Calu3 (cell line): ENCODE data around the gene TBC1D14. TPM values are rescaled to one million over a fixed set of nuclear protein-coding genes. Genes with fewer than 3 reads are reported as not detected.

Experiments
- BruUV-seq: library from RNA; stranded (reverse); fragments of 400-500 nt; replicated peaks from 2 replicates; lab custom pipeline; 2021; lab: Mats Ljungman, UMichigan
- CTCF ChIA-PET: fragments of 300-600 bp; sonication (Branson Sonifier 250); formaldehyde crosslinking; loops from one replicate; lab custom pipeline; 2022; ENCODE audit warnings: antibody characterized with exemption; lab: Charles Lee
- DNase-seq: peaks from one replicate; pipeline ENCODE4 v3.0.0; 2022
- H3K27ac Mint-ChIP-seq: one replicate; pipeline ENCODE4 v1.8.0; 2022; ENCODE audit warnings: mixed read lengths; ENCODE audit not compliant: unreplicated experiment
- H3K27me3 Mint-ChIP-seq: one replicate; pipeline ENCODE4 v1.8.0; 2022; ENCODE audit warnings: mixed read lengths; ENCODE audit not compliant: unreplicated experiment
- H3K36me3 Mint-ChIP-seq: one replicate; pipeline ENCODE4 v1.8.0; 2022; ENCODE audit warnings: mild to moderate bottlenecking, moderate library complexity, mixed read lengths; ENCODE audit not compliant: insufficient read depth, unreplicated experiment
- H3K4me1 Mint-ChIP-seq: one replicate; pipeline ENCODE4 v1.8.0; 2022; ENCODE audit warnings: mild to moderate bottlenecking, low read depth, mixed read lengths; ENCODE audit not compliant: unreplicated experiment
- H3K4me3 Mint-ChIP-seq: one replicate; pipeline ENCODE4 v1.8.0; 2022; ENCODE audit warnings: mild to moderate bottlenecking, low read depth, moderate library complexity, mixed read lengths; ENCODE audit not compliant: unreplicated experiment
- H3K9me3 Mint-ChIP-seq: one replicate; pipeline ENCODE4 v1.8.0; 2022; ENCODE audit warnings: low read depth, mixed read lengths; ENCODE audit not compliant: unreplicated experiment
- intact Hi-C: fragments of 100-400 bp; cut with micrococcal nuclease; formaldehyde crosslinking; loops from one replicate; pipeline ENCODE4 v1.10.0; 2022; ENCODE audit not compliant: unreplicated experiment
- total RNA-seq: library from RNA; stranded (reverse); gene quantifications from 2 replicates; pipeline ENCODE4 v1.2.3, GENCODE V29; 2022
- TF ChIP-seq, protein P1 (sequence below): fragments of 200-600 bp; IDR thresholded peaks from one replicate; pipeline ENCODE4 v1.8.0; 2022; ENCODE audit warnings: antibody characterized with exemption; ENCODE audit not compliant: unreplicated experiment

TBC1D14 gene
- total RNA-seq, 1 experiment from 2014 or later: 26.4 TPM

DNA sequence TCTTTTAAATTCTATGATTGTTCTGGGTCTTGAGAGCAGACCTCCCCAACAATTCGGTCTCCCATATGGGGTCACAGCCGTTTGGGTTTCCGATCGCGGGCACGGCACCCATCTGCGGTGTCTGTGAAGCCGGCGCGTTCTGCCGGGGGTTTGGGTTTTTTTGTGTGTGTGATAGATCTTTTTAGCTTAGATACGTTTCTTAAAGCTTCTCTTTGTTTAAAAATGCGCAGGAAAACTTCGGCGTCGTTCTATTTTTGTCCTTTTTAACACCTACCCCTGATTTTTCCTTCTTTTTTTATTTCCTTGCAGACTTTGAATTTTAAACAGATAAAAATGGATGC is 34.2 kb downstream of the TBC1D14 start:
- TF ChIP-seq, protein P1, sequence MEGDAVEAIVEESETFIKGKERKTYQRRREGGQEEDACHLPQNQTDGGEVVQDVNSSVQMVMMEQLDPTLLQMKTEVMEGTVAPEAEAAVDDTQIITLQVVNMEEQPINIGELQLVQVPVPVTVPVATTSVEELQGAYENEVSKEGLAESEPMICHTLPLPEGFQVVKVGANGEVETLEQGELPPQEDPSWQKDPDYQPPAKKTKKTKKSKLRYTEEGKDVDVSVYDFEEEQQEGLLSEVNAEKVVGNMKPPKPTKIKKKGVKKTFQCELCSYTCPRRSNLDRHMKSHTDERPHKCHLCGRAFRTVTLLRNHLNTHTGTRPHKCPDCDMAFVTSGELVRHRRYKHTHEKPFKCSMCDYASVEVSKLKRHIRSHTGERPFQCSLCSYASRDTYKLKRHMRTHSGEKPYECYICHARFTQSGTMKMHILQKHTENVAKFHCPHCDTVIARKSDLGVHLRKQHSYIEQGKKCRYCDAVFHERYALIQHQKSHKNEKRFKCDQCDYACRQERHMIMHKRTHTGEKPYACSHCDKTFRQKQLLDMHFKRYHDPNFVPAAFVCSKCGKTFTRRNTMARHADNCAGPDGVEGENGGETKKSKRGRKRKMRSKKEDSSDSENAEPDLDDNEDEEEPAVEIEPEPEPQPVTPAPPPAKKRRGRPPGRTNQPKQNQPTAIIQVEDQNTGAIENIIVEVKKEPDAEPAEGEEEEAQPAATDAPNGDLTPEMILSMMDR: no peak
- Mint-ChIP-seq H3K36me3 (peaks cover 8% of the 10 kb centered on the region), H3K27ac (peak overlapping the region; percentile 85), H3K4me3 (peak overlapping the region; percentile 55), H3K4me1 (peaks cover 50% of the 10 kb centered on the region), H3K27me3 (no peaks in the 10 kb centered on the region), H3K9me3 (no peaks in the 10 kb centered on the region)
- no peak for DNase-seq
- intact Hi-C loops: no loop called here
- CTCF ChIA-PET: interaction anchor here (1.7 kb wide), 1 partner anchor 30 kb away, joined by 5 read pairs; no protein-coding TSS in a partner anchor
- BruUV-seq: no TSS peak

DNA sequence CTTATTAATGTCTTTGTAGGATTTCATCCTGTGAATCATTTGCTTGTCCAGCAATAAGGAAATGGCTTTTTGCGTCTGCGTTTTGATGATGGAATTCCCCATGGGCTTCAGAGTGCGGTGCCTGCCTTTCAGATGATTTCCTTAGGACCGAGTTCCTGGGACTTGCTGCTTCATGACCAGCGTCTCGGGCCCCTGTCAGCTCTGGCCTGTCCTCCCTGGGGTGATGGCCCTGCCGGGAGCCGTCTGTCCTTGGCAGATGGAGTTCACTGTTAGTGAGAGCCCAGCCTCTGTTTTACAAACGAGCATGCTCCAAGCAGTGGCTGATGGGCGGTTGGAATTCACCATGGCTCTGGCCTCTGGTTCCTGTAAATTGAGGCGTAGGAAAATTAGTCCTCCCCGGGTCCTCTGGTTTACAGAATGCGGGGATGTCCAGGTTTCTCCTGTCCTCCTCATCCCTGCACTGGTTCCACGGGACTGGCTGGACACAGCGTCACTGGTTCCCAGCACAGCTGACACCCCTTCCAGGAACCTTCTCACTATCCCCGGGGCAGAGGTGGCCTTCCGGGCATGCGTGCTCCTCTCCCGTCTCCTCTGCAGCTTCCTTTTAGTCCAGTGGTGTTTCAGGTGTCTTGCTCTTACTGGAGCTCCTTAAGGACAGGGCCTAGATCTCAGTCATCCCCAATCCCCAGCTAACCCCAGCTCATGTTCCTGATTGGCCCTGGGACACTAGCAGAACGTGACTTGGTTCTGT is 34.9 kb downstream of the TBC1D14 start:
- Mint-ChIP-seq H3K36me3 (peaks cover 8% of the 10 kb centered on the region), H3K9me3 (no peaks in the 10 kb centered on the region), H3K27ac (peak overlapping the region; percentile 85), H3K4me3 (peak overlapping the region; percentile 55), H3K27me3 (no peaks in the 10 kb centered on the region), H3K4me1 (peaks cover 50% of the 10 kb centered on the region)
- CTCF ChIA-PET: interaction anchor here (0.6 to 1.7 kb wide), 3 partner anchors 27 to 1175 kb away, joined by 3 to 5 read pairs (median 4); no protein-coding TSS in a partner anchor
- no TSS peak for BruUV-seq
- peak; percentile 7 for DNase-seq
- intact Hi-C loops: no loop called here
- TF ChIP-seq, protein P1: no peak

DNA sequence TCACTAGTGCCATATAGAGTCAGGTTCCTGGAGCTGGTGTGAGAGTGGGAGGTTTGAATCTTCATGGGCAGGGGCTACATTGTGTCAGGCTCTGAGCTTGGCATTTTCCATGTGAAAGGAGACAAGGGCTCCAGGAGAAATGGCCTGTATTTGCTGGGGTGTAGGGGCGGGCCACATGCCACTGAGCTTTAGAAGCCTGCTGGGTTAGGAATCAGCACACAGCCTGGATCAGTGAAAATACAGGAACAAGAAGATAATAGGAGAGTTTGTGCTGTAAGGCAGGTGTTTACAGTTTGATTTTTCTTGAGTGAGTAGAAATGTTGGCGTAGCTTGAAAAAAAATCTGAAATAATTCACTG is 35.4 kb downstream of the TBC1D14 start:
- Mint-ChIP-seq H3K4me3 (peak overlapping the region; percentile 55), H3K27ac (peak overlapping the region; percentile 85), H3K27me3 (no peaks in the 10 kb centered on the region), H3K36me3 (peaks cover 8% of the 10 kb centered on the region), H3K4me1 (peaks cover 50% of the 10 kb centered on the region), H3K9me3 (no peaks in the 10 kb centered on the region)
- no peak for DNase-seq
- intact Hi-C loops: no loop called here
- TF ChIP-seq, protein P1: no peak
- CTCF ChIA-PET: interaction anchor here (0.6 to 1.7 kb wide), 3 partner anchors 28 to 1174 kb away, joined by 3 to 5 read pairs (median 4); no protein-coding TSS in a partner anchor
- no TSS peak for BruUV-seq

DNA sequence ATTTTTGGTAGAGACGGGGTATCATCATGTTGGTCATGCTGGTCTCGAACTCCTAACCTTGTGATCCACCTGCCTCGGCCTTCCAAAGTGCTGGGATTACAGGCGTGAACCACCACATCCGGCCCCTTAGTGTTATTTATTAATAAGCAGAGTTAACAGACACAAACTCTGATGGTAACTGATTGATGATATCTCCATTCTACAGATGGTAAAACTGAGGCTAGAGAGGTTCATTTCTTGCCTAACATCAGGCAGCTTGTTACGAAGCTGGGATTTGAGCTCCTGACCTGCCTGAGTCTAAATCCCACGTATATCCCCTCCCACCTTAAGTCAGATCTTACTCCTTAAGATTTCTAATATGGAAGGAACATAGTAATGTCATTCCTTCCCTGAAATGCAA is 36.9 kb downstream of the TBC1D14 start:
- CTCF ChIA-PET: no interaction called here
- Mint-ChIP-seq H3K4me1 (peaks cover 40% of the 10 kb centered on the region), H3K36me3 (peaks cover 8% of the 10 kb centered on the region), H3K27ac (no peak overlapping the region), H3K4me3 (no peak overlapping the region), H3K9me3 (no peaks in the 10 kb centered on the region), H3K27me3 (no peaks in the 10 kb centered on the region)
- no peak for DNase-seq
- no TSS peak for BruUV-seq
- intact Hi-C loops: no loop called here
- TF ChIP-seq, protein P1: no peak
